Thymus (tissue), 11 donors: Measurements from ENCODE around the gene OPCML. TPM values are rescaled to one million over a fixed set of nuclear protein-coding genes. Genes with fewer than 3 reads are reported as not detected.

ENCODE experiments used
- DNase-seq, 9 donors: peaks; one replicate each; pipeline ENCODE4 v3.0.0-alpha.2; 2013; ENCODE audit warnings: low spot score in 9 of 9, low read depth in 6 of 9, missing footprints in 1 of 9
- H3K27ac ChIP-seq, 2 donors: one replicate each; pipeline ENCODE4 v1.5.1; 2013; ENCODE audit warnings: control low read depth in 1 of 2, low read depth in 1 of 2, low read length in 1 of 2, mild to moderate bottlenecking in 1 of 2, moderate library complexity in 1 of 2
- H3K27me3 ChIP-seq, 2 donors: one replicate each; pipeline ENCODE4 v1.5.1; 2013; ENCODE audit warnings: low read length in 1 of 2; ENCODE audit not compliant: control insufficient read depth in 2 of 2, insufficient read depth in 1 of 2
- H3K36me3 ChIP-seq, 2 donors: one replicate each; pipeline ENCODE4 v1.5.1; 2013; ENCODE audit warnings: low read length in 1 of 2, mild to moderate bottlenecking in 1 of 2, moderate library complexity in 1 of 2; ENCODE audit not compliant: control insufficient read depth in 2 of 2, insufficient read depth in 2 of 2
- H3K4me1 ChIP-seq, 2 donors: one replicate each; pipeline ENCODE4 v1.5.1; 2013; ENCODE audit warnings: low read length in 2 of 2; ENCODE audit not compliant: control insufficient read depth in 2 of 2, insufficient read depth in 2 of 2
- H3K4me3 ChIP-seq, 2 donors: one replicate each; pipeline ENCODE4 v1.5.1; 2013; ENCODE audit warnings: low read length in 2 of 2, control low read depth in 1 of 2, mild to moderate bottlenecking in 1 of 2
- H3K9me3 ChIP-seq, 2 donors: one replicate each; pipeline ENCODE4 v1.5.1; 2013; ENCODE audit warnings: low read length in 1 of 2, mild to moderate bottlenecking in 1 of 2; ENCODE audit not compliant: control insufficient read depth in 2 of 2, insufficient read depth in 1 of 2
- WGBS: extraction: QIAGEN DNeasy Blood & Tissue Kit; methylation state at CpG from one replicate; pipeline ENCODE4 v1.1.7; 2013; 5-methylcytosine and 5-hydroxymethylcytosine counted together
- polyA plus RNA-seq: library from polyadenylated mRNA; stranded (reverse); fragments of 200-250 nt; gene quantifications from one replicate; pipeline ENCODE4 v1.2.3, GENCODE V29; 2013
- total RNA-seq: library from RNA; stranded (reverse); fragments of 120-200 nt; gene quantifications from one replicate; pipeline ENCODE4 v1.2.4, GENCODE V29; 2013
- donor health status: healthy.

The OPCML gene
- total and polyA plus RNA-seq, 2 donors: 0.07 to 0.09 TPM

- no peak overlapping the region for H3K4me3 ChIP-seq
- DNase-seq: no peak
- no peaks in the 10 kb centered on the region for H3K4me1 ChIP-seq
- H3K27me3 ChIP-seq: peaks cover 0 to 2% of the 10 kb centered on the region in 2 donors
- H3K27ac ChIP-seq: no peak overlapping the region
- H3K36me3 ChIP-seq: no peaks in the 10 kb centered on the region
- H3K9me3 ChIP-seq: no peaks in the 10 kb centered on the region
- WGBS: 90% methylated on average over 12 of the region's 12 CpGs
Observed at GRCh38 chr11:133382131-133382812, 150.0 kb downstream of the OPCML start.

GRCh38 chr11:133381761-133382130, 150.6 kb downstream of the OPCML start:
- Histone ChIP-seq H3K9me3 (no peaks in the 10 kb centered on the region), H3K27ac (no peak overlapping the region), H3K4me1 (no peaks in the 10 kb centered on the region), H3K4me3 (no peak overlapping the region), H3K27me3 (peaks cover 0 to 2% of the 10 kb centered on the region in 2 donors), H3K36me3 (no peaks in the 10 kb centered on the region)
- WGBS: 98% methylated on average over 3 of the region's 3 CpGs
- no peak for DNase-seq

GRCh38 chr11:133366147-133366546, 166.2 kb downstream of the OPCML start:
- 30% methylated on average over 8 of the region's 8 CpGs for WGBS
- peaks cover 0 to under 1% of the 10 kb centered on the region in 2 donors for H3K9me3 ChIP-seq
- H3K27me3 ChIP-seq: no peaks in the 10 kb centered on the region
- no peak for DNase-seq
- H3K4me1 ChIP-seq: no peaks in the 10 kb centered on the region
- no peak overlapping the region for H3K4me3 ChIP-seq
- H3K27ac ChIP-seq: no peak overlapping the region
- no peaks in the 10 kb centered on the region for H3K36me3 ChIP-seq

GRCh38 chr11:133362916-133363315, 169.4 kb downstream of the OPCML start:
- no peaks in the 10 kb centered on the region for H3K36me3 ChIP-seq
- whole genome bisulfite sequencing: 95% methylated on average over 15 of the region's 15 CpGs
- no peaks in the 10 kb centered on the region for H3K4me1 ChIP-seq
- no peak overlapping the region for H3K27ac ChIP-seq
- H3K9me3 ChIP-seq: peaks cover 0 to 8% of the 10 kb centered on the region in 2 donors
- H3K4me3 ChIP-seq: no peak overlapping the region
- no peak for DNase-seq
- H3K27me3 ChIP-seq: no peaks in the 10 kb centered on the region

- H3K4me3 ChIP-seq: no peak overlapping the region
- 93% methylated on average over 15 of the region's 15 CpGs for WGBS
- DNase-seq: no peak
- H3K9me3 ChIP-seq: peaks cover 0 to 8% of the 10 kb centered on the region in 2 donors
- no peaks in the 10 kb centered on the region for H3K4me1 ChIP-seq
- no peaks in the 10 kb centered on the region for H3K36me3 ChIP-seq
- H3K27me3 ChIP-seq: no peaks in the 10 kb centered on the region
- H3K27ac ChIP-seq: no peak overlapping the region
Observed at GRCh38 chr11:133362156-133362555, 170.1 kb downstream of the OPCML start.

- Histone ChIP-seq H3K4me1 (no peaks in the 10 kb centered on the region), H3K9me3 (peaks cover 0 to 8% of the 10 kb centered on the region in 2 donors), H3K27ac (no peak overlapping the region), H3K4me3 (no peak overlapping the region), H3K27me3 (no peaks in the 10 kb centered on the region), H3K36me3 (no peaks in the 10 kb centered on the region)
- 96% methylated on average over 21 of the region's 21 CpGs for WGBS
- DNase-seq: no peak
Observed at GRCh38 chr11:133361689-133361994, 170.7 kb downstream of the OPCML start.

GRCh38 chr11:133360860-133361688, 171.2 kb downstream of the OPCML start:
- Histone ChIP-seq H3K36me3 (no peaks in the 10 kb centered on the region), H3K4me1 (no peaks in the 10 kb centered on the region), H3K27ac (no peak overlapping the region), H3K27me3 (no peaks in the 10 kb centered on the region), H3K4me3 (no peak overlapping the region), H3K9me3 (peaks cover 0 to 8% of the 10 kb centered on the region in 2 donors)
- no peak for DNase-seq
- 94% methylated on average over 54 of the region's 54 CpGs for WGBS

- no peaks in the 10 kb centered on the region for H3K27me3 ChIP-seq
- H3K27ac ChIP-seq: no peak overlapping the region
- H3K9me3 ChIP-seq: no peaks in the 10 kb centered on the region
- H3K36me3 ChIP-seq: no peaks in the 10 kb centered on the region
- no peak for DNase-seq
- 54% methylated on average over 2 of the region's 2 CpGs for WGBS
- no peaks in the 10 kb centered on the region for H3K4me1 ChIP-seq
- no peak overlapping the region for H3K4me3 ChIP-seq
Observed at GRCh38 chr11:133355095-133355494, 177.2 kb downstream of the OPCML start.

- no peaks in the 10 kb centered on the region for H3K4me1 ChIP-seq
- no peaks in the 10 kb centered on the region for H3K36me3 ChIP-seq
- H3K27me3 ChIP-seq: no peaks in the 10 kb centered on the region
- no peak overlapping the region for H3K4me3 ChIP-seq
- no peak overlapping the region for H3K27ac ChIP-seq
- no peak for DNase-seq
- no peaks in the 10 kb centered on the region for H3K9me3 ChIP-seq
- WGBS: 88% methylated on average over 4 of the region's 4 CpGs
Observed at GRCh38 chr11:133354069-133354468, 178.2 kb downstream of the OPCML start.
